NCI-H526 (cell line): ENCODE data around the gene PLS1.
"Not testable (repeated sequence)": the region's sequence is repeated elsewhere in the genome, so short reads cannot be mapped to it uniquely, and the experiment has no call there.

Experiments
- DNase-seq, 2 experiments: peaks; one replicate each; lab custom pipeline; 2025; lab: John Stamatoyannopoulos, UW

PLS1 gene

DNA sequence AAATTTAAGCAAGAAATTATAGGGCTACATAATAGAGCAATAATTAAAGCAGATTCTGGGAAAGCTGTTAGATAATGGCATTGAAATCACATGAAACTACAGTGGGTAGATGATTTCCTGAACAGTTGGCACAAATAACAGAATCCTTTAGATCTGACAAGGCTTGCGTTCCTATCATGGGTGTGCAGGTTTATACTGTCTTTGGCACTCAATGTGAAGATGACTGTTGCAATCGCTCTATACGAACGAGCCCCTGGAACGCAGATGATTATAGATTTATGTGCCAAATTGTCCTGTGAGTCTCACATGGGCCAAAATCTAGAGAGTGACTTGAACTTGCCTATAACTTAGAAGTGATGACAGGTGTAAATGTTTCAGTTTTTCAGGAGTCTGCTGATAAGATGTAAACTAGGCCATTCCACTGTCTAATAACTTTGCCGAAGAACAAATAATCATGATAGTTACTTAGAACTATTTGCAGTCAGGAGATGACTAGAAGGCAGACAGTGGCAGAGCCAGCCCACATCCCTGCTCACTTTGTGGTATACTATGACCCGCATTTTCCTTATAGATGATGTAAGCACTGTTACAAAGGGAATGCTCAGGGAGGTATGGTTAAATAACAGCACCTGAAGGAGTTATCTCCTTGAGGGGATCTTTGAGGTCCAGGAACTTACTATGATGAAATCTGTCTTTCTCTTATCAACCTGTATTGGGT is 97.1 kb downstream of the PLS1 start:
- DNase-seq = no peak

DNA sequence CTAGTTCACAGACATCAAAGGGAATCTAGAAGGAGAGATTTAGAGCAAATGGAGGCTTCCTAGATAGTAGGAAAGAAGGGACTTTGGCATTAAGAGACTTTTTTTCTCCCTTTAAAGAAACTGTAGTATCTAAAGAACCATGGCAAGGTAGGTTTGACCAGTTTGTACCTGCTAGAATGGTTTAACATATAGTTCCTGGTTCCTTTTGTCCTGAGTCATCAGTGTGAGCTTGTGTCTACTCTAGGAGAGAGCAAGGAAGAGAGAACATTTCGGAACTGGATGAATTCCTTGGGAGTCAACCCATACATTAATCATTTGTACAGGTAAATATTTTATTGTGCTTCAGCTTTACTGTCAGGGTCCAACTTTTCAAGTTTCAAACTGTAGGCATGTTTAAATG is 98.0 kb downstream of the PLS1 start:
- no peak for DNase-seq

DNA sequence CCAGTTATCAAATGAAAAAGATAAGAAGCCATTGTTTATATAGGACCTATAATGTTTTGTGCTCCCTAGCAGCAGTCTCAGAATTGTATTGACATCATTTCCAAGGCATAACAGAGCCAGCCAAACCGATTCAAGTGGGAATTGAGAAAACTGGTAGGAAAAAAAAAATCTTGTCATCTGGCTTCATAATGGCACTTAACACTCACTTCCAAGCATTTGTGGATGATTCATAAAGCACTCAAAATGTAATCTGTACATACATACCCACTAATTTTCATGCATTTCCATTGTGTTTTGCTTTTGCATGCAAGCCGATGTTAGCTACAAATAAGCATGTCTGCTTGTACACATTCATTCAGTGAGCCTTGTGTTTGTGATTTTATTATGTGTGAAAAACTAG is 109.0 kb downstream of the PLS1 start:
- no peak for DNase-seq

DNA sequence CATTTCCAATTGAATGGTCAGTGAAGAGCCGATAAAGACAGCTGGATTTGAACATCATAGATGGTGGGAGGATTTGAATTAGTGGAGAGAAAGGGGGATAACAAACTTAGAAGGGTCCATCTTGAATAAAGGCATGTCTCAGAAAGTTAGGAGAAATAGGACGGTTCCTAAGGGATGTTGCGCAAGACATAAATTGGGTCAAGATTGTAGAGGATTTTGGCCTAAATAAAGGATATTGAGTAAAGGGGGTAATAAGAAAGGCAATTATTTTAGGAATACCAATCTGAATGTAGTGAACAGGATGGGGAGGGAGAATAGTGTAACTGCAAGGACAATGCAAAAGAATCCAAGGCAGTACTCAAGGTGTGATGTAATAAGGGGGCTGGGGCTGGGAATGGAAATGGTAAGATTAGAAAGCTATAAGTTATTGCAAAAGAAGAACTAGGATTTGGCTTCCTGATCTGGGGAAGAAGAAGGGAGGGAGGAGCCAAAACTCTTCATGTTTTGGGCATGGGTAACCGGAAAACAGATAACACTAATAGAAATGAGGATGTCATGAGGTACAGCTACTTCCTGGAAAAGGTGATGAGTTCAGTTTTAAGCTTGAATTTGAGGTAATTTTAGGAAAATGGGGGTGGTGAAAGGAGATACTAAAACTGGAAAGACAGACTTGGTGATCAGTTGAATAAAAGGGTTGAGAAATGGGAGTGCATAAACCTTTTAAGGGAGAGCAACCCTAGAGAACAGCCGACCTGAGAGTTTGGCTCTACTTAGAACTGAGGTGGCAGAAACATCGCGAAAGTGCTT is 110.3 kb downstream of the PLS1 start:
- no peak for DNase-seq

DNA sequence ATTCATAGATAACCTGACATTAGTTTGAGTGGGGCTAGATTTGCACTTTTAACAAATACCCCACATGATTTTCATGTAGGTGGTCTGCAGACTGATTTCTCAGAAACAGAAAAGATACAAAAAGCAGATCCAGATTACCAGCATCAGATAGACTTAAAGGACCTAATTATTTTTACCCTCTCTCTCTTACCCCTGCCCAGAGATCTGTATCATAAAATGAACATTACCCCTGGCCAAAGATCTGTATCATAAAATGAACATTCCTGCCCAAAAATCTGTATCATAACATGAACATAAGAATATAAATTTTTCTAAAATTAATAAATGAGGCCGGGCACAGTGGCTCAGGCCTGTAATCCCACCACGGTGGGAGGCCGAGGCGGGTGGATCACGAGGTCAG is 113.0 kb downstream of the PLS1 start:
- no peak for DNase-seq

DNA sequence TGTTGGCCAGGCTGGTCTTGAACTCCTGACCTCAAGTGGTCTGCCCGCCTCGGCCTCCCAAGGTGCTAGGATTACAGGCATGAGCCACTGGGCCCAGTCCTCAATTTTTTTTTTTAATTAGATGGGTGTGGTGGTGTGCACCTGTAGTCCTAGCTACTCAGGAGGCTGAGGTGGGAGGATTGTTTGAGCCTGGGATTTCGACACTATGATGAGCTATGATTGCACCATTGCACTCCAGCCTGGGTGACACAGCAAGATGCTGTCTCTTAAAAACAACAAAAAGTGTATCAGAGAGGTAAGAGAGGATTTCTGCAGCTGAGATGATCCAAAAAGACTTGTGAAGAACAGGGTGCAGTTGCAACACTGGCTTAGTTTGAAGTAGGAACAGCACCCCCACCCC is 118.7 kb downstream of the PLS1 start:
- DNase-seq = not testable (repeated sequence)

DNA sequence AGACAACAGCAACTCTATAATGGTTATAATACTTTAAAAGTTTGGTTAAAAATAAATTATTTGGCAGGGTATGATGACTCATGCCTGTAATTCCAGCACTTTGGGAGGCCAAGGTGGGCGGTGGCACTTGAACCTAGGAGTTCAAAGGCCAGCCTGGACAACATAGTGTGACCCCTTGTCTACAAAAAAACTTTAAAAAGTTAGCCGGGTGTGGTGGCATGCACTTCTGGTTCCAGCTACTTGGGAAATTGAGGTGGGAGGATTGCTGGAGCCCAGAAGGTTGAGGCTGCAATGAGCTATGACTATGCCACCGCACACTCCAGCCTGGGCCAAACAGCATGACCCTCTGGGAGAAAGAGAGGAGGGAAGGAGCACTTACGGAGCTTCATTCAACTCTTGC is 119.9 kb downstream of the PLS1 start:
- no peak for DNase-seq

DNA sequence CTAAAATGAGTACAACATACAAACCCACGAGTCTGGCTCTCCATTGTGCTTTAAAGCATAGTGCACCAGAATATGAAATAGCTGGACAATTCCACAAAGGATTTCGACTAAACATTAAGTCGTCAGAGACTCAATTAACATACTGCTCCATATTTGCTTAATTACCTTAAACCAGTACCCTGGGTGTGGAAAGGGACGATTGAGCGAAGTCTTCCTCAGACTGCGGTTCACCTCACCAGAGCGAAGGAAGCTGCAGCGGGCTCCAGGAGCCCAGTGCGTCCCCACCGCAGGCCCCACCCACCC is 127.4 kb downstream of the PLS1 start:
- no peak for DNase-seq

DNA sequence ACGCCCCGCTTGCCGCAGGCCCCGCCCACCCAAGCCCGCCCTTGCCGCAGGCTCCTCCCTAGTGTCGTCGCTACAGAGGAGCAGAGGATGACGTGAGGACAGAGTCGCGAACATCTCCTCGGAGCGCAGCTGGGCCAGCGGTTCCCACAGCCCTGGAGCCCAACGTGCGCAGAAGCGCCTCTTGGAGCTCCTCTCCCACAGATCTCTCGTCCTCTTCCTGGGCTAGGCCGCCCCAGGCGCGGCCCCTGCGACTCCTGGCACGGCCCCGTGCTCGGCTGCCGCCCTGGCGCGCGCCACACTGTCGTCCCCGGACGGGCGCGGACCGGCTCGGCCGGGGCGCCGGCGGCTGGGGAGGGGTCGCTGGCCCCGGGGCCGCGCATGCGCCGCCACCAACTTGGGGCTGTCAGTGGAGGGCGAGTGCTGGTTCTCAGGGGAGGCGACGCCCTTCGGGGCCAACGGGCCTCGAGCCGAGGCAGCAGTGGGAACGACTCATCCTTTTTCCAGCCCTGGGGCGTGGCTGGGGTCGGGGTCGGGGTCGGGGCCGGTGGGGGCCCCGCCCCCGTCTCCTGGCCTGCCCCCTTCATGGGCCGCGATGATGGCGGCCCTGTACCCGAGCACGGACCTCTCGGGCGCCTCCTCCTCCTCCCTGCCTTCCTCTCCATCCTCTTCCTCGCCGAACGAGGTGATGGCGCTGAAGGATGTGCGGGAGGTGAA is 127.9 kb downstream of the PLS1 start, which contains the start of gene TRPC1:
TSS of gene TRPC1 (plus strand) at position 67 of the 714 bp plus-strand sequence. CDS start at position 593, 526 bp downstream.
- peak; percentile 72 to 91 for DNase-seq

DNA sequence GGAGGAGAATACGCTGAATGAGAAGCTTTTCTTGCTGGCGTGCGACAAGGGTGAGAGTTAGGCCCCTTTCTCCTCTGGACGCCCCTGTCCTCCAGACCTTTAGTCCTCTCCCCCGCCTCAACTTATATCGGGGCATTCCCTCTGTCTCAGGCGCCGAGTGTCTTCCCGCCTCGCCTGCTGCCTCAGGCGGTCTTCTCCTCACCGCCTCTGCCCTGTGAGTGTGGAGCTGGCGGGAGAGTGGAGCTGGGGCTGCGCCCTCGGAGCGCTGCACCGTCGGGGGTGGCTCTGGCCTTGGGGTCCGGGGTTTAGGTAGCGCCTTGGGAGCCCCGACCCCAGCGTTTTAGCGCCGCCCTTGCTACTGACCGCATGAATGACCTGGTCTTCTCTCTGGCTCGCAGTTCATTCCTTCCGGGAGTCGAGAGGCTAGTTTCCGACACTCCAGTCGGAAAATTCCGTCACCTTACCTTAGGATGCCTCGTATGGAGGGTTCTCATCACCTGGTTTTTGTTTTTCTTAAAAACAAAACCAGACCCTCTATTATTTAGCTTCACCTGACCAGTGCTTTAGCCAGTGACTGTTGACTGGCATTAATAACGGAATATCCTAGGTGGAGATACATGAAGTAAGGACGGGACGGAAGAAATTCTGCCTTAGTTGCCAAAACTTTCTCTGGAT is 128.6 kb downstream of the PLS1 start:
- peak; percentile 35 to 78 for DNase-seq

DNA sequence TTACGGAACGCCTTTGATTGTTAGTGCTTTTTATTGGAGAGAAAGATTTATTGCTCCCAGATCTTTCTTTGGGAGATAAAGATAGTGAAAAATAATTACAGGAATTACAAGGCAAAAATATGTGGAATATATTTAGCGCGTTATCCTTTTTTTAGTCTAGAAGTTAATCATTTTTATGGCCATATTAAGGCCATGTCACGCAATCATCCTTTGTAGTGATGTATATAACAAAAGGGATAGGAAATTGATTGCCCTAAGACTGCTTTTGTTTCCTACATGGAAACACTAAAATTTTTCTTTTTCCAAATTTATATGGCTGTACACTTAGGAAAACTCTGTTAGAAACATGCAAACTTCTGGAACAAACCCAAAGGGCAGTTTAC is 129.2 kb downstream of the PLS1 start:
- no peak for DNase-seq

DNA sequence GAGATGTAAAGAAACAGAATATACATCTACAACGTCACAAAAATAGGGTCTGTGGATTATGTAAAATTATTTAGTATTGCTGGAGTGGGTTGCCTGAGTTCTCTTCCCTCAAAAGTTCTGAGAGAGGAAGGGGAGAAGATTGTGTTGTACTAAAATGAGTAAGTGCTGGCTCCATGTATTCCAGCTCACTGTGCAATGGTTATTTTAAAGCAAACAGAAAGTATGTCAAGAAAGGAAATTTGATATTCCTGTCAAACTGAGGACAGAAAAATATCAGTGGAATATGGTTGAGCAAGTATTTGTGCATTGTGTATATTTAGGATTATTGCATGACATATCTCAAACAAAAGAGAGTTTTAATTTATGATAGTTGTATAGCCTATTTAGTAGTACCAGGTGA is 129.8 kb downstream of the PLS1 start:
- DNase-seq = no peak

DNA sequence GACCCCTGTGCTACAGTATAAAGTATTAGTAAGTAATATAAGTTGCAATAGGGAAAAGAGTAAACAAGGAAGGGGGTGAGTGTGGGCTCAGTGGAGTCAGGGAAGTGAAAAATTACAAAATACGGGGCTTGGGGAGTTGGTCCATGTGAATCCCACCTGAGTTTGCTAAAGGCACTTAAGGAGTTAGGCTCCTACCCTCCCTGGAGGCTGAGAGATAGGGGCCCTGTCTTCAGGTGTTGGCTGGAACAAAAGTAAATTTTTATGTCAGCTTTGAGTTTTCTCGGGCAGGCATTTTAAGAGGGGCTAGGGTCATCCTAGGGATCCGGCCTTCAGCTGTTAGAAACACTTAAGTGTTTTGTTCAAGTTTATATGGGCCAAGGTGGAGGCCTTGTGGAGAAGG is 135.9 kb downstream of the PLS1 start:
- DNase-seq = no peak

DNA sequence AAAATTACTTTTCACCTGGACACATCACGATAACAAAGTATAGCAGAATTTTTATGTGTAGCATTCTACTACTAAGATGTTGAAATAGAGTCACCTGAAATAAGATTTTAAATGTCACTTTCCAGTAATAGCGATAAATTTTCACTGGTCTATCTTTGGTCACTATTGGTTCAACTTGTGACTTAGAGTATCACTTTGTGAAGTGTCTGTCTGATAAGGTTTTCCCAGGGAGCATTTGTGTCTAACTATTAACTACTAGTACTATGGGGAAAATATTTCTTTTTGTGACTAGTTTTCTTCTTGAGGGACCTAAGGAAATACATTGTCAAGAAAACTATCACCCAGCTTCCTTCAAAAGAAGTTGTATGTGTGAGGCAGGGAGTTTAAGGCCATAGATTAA is 138.6 kb downstream of the PLS1 start:
- DNase-seq = no peak

DNA sequence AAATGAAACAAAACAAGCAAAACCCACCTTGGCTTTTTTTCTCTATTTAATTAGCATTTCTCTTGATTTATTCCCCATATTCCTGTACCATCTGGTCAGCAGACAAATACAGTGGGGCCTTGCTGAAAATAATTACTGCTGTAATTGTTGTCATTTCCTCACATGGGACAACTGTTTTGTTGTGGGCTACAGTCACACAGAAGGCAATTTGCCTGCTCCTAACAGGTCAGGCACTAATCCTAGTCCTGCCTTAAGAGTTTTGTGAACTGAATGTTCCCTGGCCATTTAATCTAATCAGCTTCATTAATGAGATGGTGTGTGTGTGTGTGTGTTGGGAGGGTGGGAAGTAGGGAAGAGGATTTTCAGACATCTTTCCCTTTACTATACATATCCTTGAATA is 139.3 kb downstream of the PLS1 start:
- no peak for DNase-seq

DNA sequence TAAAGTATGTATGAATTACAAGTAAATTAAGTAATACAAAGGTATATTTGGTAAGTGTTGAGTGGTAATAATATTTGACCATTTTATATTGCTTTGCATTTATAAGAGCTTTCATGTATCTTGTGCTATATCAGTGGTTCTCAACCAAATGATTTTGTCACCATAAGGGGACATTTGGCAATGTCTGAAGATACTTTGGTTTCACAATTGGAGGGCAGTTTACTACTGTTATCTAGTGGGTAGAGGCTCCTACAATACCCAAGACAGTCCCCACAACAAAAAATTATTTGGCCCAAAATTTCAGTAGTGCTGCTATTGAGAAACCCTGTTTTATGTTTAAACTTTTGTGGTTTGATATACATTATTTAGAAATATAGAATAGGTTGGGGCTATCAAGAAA is 142.2 kb downstream of the PLS1 start:
- no peak for DNase-seq

DNA sequence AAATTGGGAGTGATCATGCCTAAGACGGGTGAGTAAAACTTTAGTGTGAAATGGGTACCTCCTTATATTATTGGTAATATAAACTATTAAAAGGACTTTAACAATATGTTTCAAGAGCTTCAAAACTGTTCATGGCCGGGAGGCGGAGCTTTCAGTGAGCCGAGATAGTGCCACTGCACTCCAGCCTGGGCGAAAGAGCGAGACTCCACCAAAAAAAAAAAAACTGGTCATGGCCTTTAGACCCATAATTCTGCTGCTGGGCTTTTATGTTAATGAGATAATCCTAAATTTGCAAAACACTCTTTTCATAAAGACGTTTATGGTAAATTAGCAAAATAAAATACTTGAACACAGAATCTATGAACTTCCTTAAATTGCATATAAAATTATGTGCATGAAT is 150.5 kb downstream of the PLS1 start:
- DNase-seq = no peak

DNA sequence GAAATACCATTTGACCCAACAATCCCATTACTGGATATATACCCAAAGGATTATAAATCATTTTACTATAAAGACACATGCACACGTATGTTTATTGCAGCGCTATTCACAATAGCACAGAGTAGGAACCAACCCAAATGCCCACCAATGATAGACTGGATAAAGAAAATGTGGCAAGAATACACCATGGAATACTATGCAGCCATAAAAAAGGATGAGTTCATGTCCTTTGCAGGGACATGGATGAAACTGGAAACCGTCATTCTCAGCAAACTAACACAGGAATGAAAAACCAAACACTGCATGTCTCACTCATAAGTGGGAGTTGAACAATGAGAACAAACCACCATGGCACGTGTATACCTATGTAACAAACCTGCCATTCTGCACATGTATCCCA is 154.3 kb downstream of the PLS1 start:
- DNase-seq = not testable (repeated sequence)

DNA sequence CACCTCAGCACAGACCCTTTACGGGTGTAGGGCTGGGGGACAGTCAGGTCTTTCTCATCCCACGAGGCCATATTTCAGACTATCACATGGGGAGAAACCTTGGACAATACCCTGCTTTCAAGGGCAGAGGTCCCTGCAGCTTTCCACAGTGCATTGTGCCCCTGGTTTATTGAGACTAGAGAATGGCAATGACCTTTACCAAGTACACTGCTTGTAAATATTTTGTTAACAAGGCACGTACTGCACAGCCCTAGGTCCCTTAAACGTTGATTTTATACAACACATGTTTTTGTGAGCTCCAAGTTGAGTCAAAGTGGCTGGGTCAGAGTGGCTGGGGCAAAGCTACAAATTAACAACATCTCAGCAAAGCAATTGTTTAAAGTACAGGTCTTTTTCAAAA is 156.4 kb downstream of the PLS1 start:
- not testable (repeated sequence) for DNase-seq

DNA sequence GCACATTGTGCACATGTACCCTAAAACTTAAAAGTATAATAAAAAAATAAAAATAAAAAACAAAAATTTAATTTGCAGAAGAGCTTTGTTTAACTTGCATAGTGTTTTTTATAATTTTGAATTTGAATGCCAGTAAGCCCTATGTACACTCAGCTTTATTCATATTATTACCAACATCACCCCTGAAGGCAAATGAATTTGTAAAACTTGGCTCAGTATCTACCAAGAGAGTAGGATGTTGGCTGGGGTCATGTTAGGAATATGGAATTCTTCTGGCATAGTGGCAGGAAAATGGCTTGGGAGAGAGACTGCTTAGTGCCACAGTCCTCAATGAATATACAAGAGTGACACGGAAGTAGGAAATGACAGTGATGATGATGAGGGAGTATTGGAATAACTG is 158.3 kb downstream of the PLS1 start:
- no peak for DNase-seq
